OCI-LY3 (cell line): ENCODE measurements around the gene SDSL.

ENCODE experiments used
- H2AFZ ChIP-seq: fragments of 200-600, 300-600 bp; shearing (Covaris generic); 2 replicates; pipeline ENCODE4 v1.6.0; 2014; ENCODE audit warnings: antibody characterized with exemption, low read depth, low read length
- H3K27ac ChIP-seq: fragments of 200-600, 300-600 bp; sonication (generic); 2 replicates; pipeline ENCODE4 v1.5.1; 2014; ENCODE audit warnings: mild to moderate bottlenecking, low read length, moderate library complexity, mixed read lengths
- H3K27me3 ChIP-seq: fragments of 200-600, 300-600 bp; sonication (generic); 2 replicates; pipeline ENCODE4 v1.6.1; 2014; ENCODE audit warnings: low read depth, low read length, mixed read lengths
- H3K36me3 ChIP-seq: fragments of 200-600, 300-600 bp; sonication (generic); replicated peaks from 2 replicates; pipeline ENCODE3; 2014; ENCODE audit warnings: low read depth, low read length, mixed read lengths
- H3K4me1 ChIP-seq: fragments of 300-600, 200-600 bp; sonication (generic); 2 replicates; pipeline ENCODE4 v1.6.1; 2014; ENCODE audit warnings: low read length, mixed read lengths
- H3K4me2 ChIP-seq: fragments of 200-600, 300-600 bp; sonication (generic); 2 replicates; pipeline ENCODE4 v1.6.1; 2014; ENCODE audit warnings: low read length, mixed read lengths
- H3K4me3 ChIP-seq: fragments of 300-600, 200-600 bp; sonication (generic); 2 replicates; pipeline ENCODE4 v1.5.1; 2014; ENCODE audit warnings: antibody characterized with exemption, mild to moderate bottlenecking, low read length, moderate library complexity
- H3K79me2 ChIP-seq: fragments of 300-600, 200-600 bp; shearing (Covaris generic); 2 replicates; pipeline ENCODE4 v1.6.1; 2014; ENCODE audit warnings: mild to moderate bottlenecking, low read length, mixed read lengths
- H3K9ac ChIP-seq: fragments of 300-600, 200-600 bp; shearing (Covaris generic); 2 replicates; pipeline ENCODE4 v1.6.0; 2014; ENCODE audit warnings: mild to moderate bottlenecking, low read length, moderate library complexity
- H3K9me3 ChIP-seq: fragments of 200-600, 300-600 bp; shearing (Covaris generic); 2 replicates; pipeline ENCODE4 v1.6.1; 2014; ENCODE audit warnings: low read length, mixed read lengths; ENCODE audit not compliant: insufficient read depth
- H4K20me1 ChIP-seq: fragments of 200-600, 300-600 bp; sonication (generic); 2 replicates; pipeline ENCODE4 v1.6.1; 2016; ENCODE audit warnings: low read length, mixed read lengths; ENCODE audit not compliant: insufficient read depth
- EZH2phosphoT487 ChIP-seq: fragments of 200-600 bp; shearing (Covaris generic); IDR thresholded peaks from 2 replicates; pipeline ENCODE4 v1.6.1; 2018; ENCODE audit warnings: antibody characterized with exemption, mixed run types, low read depth
- TF ChIP-seq, protein P1 (sequence below): fragments of 200-600, 300-600 bp; sonication (generic); IDR thresholded peaks from 2 replicates; pipeline ENCODE4 v1.5.1; 2014; ENCODE audit warnings: antibody characterized with exemption, low read length, low read depth

Gene SDSL

DNA sequence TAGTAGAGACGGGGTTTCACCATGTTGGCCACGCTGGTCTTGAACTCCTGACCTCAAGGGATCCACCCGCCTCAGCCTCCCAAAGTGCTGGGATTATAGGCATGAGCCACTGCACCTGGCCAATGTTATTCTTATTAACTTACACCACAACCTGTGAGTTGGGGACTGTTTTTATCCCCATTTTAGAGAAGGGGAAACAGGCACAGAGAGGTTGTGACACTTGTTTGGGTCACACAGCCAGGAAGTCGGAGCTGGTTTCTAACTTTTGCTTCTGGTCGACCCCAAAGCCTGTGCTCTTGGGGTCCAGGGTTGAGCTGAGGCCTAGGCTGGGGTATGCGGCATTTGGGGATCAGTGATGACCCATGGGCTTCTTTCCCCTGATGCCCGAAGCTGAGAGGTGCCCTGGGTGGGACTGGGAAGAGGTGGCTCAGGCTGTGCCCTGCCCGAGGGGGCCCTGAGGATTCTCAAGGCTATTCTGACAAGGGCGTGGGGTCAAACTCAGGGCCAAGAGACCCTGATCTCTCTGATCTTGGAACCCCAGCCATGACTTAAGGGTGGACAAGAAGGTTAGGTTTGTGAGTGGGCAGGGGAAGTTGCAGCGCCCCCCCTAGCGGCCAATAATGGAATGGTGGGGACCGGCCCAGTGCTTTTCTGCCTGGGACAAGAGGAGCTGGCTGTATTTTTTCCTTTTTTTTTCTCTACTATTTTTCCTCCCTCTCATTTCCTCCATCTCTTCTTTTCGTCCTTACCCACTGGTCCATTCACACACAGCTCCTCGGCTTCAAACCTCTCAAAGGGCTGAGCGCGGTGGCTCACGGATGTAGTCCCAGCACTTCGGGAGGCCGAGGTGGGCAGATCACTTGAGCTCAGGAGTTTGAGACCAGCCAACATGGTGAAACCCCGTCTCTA is 3.0 kb downstream of the SDSL start:
- Histone ChIP-seq H3K36me3 (no peaks in the 10 kb centered on the region), H3K4me1 (peaks cover 40% of the 10 kb centered on the region), H3K4me3 (peak overlapping the region; percentile 67), H4K20me1 (peaks cover 6% of the 10 kb centered on the region; the same call in 1 of the 2 replicates), H2AFZ (no peak overlapping the region), H3K9ac (no peak overlapping the region), H3K27ac (no peak overlapping the region), H3K79me2 (no peaks in the 10 kb centered on the region), H3K9me3 (no peaks in the 10 kb centered on the region), H3K4me2 (peak overlapping the region; percentile 95), H3K27me3 (peaks cover 71% of the 10 kb centered on the region)
- TF ChIP-seq EZH2phosphoT487: no peak
- TF ChIP-seq, protein P1, sequence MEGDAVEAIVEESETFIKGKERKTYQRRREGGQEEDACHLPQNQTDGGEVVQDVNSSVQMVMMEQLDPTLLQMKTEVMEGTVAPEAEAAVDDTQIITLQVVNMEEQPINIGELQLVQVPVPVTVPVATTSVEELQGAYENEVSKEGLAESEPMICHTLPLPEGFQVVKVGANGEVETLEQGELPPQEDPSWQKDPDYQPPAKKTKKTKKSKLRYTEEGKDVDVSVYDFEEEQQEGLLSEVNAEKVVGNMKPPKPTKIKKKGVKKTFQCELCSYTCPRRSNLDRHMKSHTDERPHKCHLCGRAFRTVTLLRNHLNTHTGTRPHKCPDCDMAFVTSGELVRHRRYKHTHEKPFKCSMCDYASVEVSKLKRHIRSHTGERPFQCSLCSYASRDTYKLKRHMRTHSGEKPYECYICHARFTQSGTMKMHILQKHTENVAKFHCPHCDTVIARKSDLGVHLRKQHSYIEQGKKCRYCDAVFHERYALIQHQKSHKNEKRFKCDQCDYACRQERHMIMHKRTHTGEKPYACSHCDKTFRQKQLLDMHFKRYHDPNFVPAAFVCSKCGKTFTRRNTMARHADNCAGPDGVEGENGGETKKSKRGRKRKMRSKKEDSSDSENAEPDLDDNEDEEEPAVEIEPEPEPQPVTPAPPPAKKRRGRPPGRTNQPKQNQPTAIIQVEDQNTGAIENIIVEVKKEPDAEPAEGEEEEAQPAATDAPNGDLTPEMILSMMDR: peak; percentile 77

DNA sequence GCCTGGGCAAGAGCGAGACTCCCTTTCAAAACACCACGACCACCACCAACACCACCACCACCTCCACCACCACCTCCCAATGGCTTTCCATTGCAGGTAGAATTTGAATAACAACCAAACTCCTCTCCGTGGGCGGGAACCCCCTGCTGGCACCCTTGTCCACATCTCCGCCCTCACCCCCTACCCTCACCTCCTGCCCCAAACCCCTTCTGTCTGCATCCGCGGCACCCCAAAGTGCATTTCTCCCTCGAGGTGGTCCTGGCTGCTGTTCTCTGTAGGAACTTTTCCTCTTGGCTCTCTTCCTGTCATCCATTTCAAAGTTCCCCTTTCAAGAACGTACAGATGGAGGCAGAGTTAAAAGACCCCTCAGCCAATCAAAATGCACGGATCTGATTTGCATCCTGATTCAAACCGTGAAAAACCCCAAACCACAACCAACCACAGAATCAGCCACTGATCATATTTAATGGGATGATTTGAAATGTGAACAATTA is 3.8 kb downstream of the SDSL start:
- Histone ChIP-seq H3K9me3 (no peaks in the 10 kb centered on the region), H2AFZ (no peak overlapping the region), H3K4me2 (peak overlapping the region; percentile 95), H3K9ac (no peak overlapping the region), H3K4me1 (peaks cover 31% of the 10 kb centered on the region), H4K20me1 (peaks cover 6% of the 10 kb centered on the region; the same call in 1 of the 2 replicates), H3K27ac (no peak overlapping the region), H3K4me3 (peak overlapping the region; percentile 67), H3K79me2 (no peaks in the 10 kb centered on the region), H3K27me3 (peaks cover 70% of the 10 kb centered on the region), H3K36me3 (no peaks in the 10 kb centered on the region)
- no peak for TF ChIP-seq EZH2phosphoT487
- TF ChIP-seq, protein P1: no peak

DNA sequence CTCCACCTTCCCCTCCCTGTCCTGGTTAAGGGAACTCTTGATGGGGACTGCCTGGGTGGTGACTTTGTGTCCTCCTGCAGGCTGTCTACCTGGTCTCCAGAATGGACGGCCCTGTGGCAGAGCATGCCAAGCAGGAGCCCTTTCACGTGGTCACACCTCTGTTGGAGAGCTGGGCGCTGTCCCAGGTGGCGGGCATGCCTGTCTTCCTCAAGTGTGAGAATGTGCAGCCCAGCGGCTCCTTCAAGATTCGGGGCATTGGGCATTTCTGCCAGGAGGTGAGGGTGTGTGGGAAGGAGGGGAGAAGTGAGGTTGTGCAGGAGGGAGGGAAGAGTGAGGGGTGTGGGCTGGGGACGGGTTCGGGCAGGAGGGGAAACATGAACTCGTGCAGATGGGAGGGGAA is 5.7 kb downstream of the SDSL start:
- H3K9ac ChIP-seq: no peak overlapping the region
- TF ChIP-seq, protein P1: no peak
- TF ChIP-seq EZH2phosphoT487: no peak
- H3K4me2 ChIP-seq: no peak overlapping the region
- peaks cover 14% of the 10 kb centered on the region for H3K4me1 ChIP-seq
- H3K9me3 ChIP-seq: no peaks in the 10 kb centered on the region
- H3K27ac ChIP-seq: no peak overlapping the region
- H3K4me3 ChIP-seq: no peak overlapping the region
- H3K36me3 ChIP-seq: no peaks in the 10 kb centered on the region
- H3K27me3 ChIP-seq: peaks cover 69% of the 10 kb centered on the region
- peaks cover 6% of the 10 kb centered on the region; the same call in 1 of the 2 replicates for H4K20me1 ChIP-seq
- H3K79me2 ChIP-seq: no peaks in the 10 kb centered on the region
- H2AFZ ChIP-seq: no peak overlapping the region

DNA sequence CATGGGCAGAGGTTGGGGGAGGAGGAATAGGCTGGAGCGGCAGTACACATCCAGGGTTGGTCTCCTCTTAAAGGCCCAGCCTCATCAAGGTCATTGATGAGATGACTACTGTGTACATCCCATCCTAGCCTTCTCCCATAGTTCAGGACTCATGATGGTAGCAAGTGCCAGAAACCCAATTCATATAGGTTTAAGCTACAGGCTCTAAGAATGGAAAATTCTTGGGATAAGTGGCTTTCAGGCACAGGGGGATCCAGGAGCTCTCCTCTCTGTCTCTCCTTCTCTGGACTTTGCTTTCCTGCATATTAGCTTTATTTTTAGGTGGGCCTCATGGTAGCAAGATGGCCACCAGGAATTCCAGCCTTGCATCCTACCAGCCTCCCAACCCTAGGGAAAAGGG is 6.3 kb downstream of the SDSL start:
- Histone ChIP-seq H3K4me2 (no peak overlapping the region), H3K9ac (no peak overlapping the region), H3K9me3 (no peaks in the 10 kb centered on the region), H3K79me2 (no peaks in the 10 kb centered on the region), H3K27ac (no peak overlapping the region), H3K4me3 (no peak overlapping the region), H2AFZ (no peak overlapping the region), H4K20me1 (peaks cover 6% of the 10 kb centered on the region; the same call in 1 of the 2 replicates), H3K4me1 (peaks cover 13% of the 10 kb centered on the region), H3K36me3 (no peaks in the 10 kb centered on the region), H3K27me3 (peaks cover 67% of the 10 kb centered on the region)
- no peak for TF ChIP-seq EZH2phosphoT487
- TF ChIP-seq, protein P1: no peak
